Transverse colon (tissue), 4 donors: ENCODE measurements around the gene SERPINA1.

Experiments
- POLR2A ChIP-seq: fragments of 450-650 bp; IDR thresholded peaks from one replicate; pipeline ENCODE4 v1.6.1; 2016; ENCODE audit warnings: antibody characterized with exemption, mild to moderate bottlenecking, moderate library complexity
- POLR2AphosphoS5 ChIP-seq, 3 donors: sonication (generic); formaldehyde crosslinking; IDR thresholded peaks; one replicate each; pipeline ENCODE4 v1.6.1; 2016; ENCODE audit warnings: antibody characterized with exemption in 3 of 3
- TF ChIP-seq, protein P1 (sequence below), 5 experiments: fragments of 200-600 bp in 3 of 5; fragments of 450-650 bp in 2 of 5; sonication (generic) in 3 of 5; IDR thresholded peaks; 1 replicate in 2 of 5; 2 replicates in 3 of 5; pipeline ENCODE4 v1.5.1; 2016 to 2017; ENCODE audit warnings: antibody characterized with exemption in 5 of 5, inconsistent platforms in 3 of 5, mild to moderate bottlenecking in 2 of 5, moderate library complexity in 1 of 5

DNA sequence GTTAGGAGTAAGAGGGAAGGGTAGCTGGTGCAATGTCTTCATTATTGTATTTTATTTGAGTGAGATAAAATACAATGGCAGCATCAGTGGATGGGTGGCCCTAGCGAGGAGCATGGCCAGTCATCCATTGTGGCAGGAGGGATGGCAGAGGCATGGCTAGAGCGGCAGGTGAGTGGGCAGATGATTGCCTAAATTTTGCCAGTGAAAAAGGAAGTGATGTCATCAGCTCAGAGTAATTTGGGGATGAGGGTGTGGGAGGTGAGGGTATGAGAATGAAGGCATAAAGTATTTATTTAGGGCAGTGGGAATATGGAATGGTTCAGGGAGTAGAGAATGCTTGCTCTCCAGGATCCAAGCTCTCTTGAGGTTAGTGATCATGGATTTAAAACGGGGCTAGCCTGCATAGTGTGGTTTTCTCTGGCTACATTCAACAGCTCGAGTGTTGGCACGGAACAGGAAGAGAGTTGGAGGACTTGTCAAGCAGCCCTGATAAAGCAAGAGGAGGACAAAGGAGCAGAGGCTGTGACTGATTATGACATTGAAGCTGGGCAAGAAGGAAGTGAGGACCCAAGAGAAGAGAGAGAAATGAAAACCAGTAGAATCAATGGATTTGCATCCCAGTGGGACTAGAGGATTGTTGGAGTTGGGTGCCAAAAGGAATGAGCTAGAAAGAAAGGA, 46.6 kb downstream of the SERPINA1 start:
- TF ChIP-seq POLR2A = peak; percentile 6
- TF ChIP-seq, protein P1, sequence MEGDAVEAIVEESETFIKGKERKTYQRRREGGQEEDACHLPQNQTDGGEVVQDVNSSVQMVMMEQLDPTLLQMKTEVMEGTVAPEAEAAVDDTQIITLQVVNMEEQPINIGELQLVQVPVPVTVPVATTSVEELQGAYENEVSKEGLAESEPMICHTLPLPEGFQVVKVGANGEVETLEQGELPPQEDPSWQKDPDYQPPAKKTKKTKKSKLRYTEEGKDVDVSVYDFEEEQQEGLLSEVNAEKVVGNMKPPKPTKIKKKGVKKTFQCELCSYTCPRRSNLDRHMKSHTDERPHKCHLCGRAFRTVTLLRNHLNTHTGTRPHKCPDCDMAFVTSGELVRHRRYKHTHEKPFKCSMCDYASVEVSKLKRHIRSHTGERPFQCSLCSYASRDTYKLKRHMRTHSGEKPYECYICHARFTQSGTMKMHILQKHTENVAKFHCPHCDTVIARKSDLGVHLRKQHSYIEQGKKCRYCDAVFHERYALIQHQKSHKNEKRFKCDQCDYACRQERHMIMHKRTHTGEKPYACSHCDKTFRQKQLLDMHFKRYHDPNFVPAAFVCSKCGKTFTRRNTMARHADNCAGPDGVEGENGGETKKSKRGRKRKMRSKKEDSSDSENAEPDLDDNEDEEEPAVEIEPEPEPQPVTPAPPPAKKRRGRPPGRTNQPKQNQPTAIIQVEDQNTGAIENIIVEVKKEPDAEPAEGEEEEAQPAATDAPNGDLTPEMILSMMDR (IDR thresholded peaks at IDR 0.05) = no peak
- TF ChIP-seq POLR2AphosphoS5 (IDR thresholded peaks at IDR 0.05) = no peak
